GM06990 (cell line): ENCODE results near the gene TMA7B.

ENCODE experiments used
- DNase-seq: peaks from one replicate; pipeline ENCODE4 v3.0.0-alpha.2; 2011; ENCODE audit not compliant: insufficient read length; ENCODE audit errors: extremely low read depth
- H3K27me3 ChIP-seq: replicated peaks from 2 replicates; pipeline ENCODE4 v1.6.0; 2011; ENCODE audit warnings: low read length; ENCODE audit not compliant: control insufficient read depth, insufficient read depth
- H3K36me3 ChIP-seq: 2 replicates; pipeline ENCODE4 v1.5.1; 2011; ENCODE audit warnings: low read length; ENCODE audit not compliant: control insufficient read depth, insufficient read depth
- H3K4me3 ChIP-seq: replicated peaks from 2 replicates; pipeline ENCODE4 v1.5.1; 2011; ENCODE audit warnings: low read depth, mild to moderate bottlenecking, control low read depth, low read length
- CTCF ChIP-seq: IDR thresholded peaks from 2 replicates; pipeline ENCODE4 v1.5.1; 2011; ENCODE audit warnings: low read length, control low read depth, mild to moderate bottlenecking, inconsistent platforms; ENCODE audit not compliant: insufficient read depth, poor library complexity, severe bottlenecking

Gene TMA7B

GRCh38 chr22:39995393-39996252 is 35.4 kb downstream of the TMA7B start:
- Histone ChIP-seq H3K36me3 (no peaks in the 10 kb centered on the region), H3K27me3 (peaks cover 2% of the 10 kb centered on the region), H3K4me3 (no peak overlapping the region)
- no peak for TF ChIP-seq CTCF
- no peak for DNase-seq

GRCh38 chr22:39996732-39997131 is 36.5 kb downstream of the TMA7B start:
- no peak overlapping the region for H3K4me3 ChIP-seq
- peaks cover 2% of the 10 kb centered on the region for H3K27me3 ChIP-seq
- no peak for DNase-seq
- H3K36me3 ChIP-seq, result no peaks in the 10 kb centered on the region
- no peak for TF ChIP-seq CTCF

- DNase-seq, result no peak
- H3K27me3 ChIP-seq, result peaks cover 2% of the 10 kb centered on the region
- TF ChIP-seq CTCF, result no peak
- H3K36me3 ChIP-seq, result no peaks in the 10 kb centered on the region
- H3K4me3 ChIP-seq, result no peak overlapping the region
Measured at GRCh38 chr22:39997421-39997820, 37.2 kb downstream of the TMA7B start.

- H3K36me3 ChIP-seq, result no peaks in the 10 kb centered on the region
- TF ChIP-seq CTCF, result no peak
- peaks cover 3% of the 10 kb centered on the region for H3K27me3 ChIP-seq
- H3K4me3 ChIP-seq, result no peak overlapping the region
- DNase-seq, result no peak
Measured at GRCh38 chr22:39997939-39998726, 37.9 kb downstream of the TMA7B start.

- no peaks in the 10 kb centered on the region for H3K36me3 ChIP-seq
- no peak for DNase-seq
- no peak overlapping the region for H3K4me3 ChIP-seq
- no peak for TF ChIP-seq CTCF
- H3K27me3 ChIP-seq, result peaks cover 3% of the 10 kb centered on the region
Measured at GRCh38 chr22:39999144-39999757, 39.1 kb downstream of the TMA7B start.
